BJ (cell line): Measurements from ENCODE around the gene STYXL1. TPM values are rescaled to one million over a fixed set of nuclear protein-coding genes. Genes with fewer than 3 reads are reported as not detected.
A peak's percentile ranks its signal among the peaks of the same experiment; 100 is the strongest.

ENCODE experiments used
- CTCF ChIA-PET: fragments of 350-600 bp; formaldehyde crosslinking; extraction: SDS; loops from one replicate; lab custom pipeline; 2021; ENCODE audit warnings: antibody characterized with exemption, inconsistent platforms; lab: Yijun Ruan, JAX
- POLR2A ChIA-PET: fragments of 300-600 bp; sonication (Branson Sonifier 250); formaldehyde crosslinking; extraction: SDS; loops from one replicate; lab custom pipeline; 2021; ENCODE audit warnings: antibody characterized with exemption; lab: Charles Lee
- DNase-seq: peaks from one replicate; pipeline ENCODE4 v3.0.0-alpha.2; 2011; ENCODE audit warnings: low read depth
- H3K27me3 ChIP-seq: 2 replicates; pipeline ENCODE4 v1.6.0; 2011; ENCODE audit warnings: low read length; ENCODE audit not compliant: control insufficient read depth, insufficient read depth
- H3K36me3 ChIP-seq: 2 replicates; pipeline ENCODE4 v1.5.1; 2011; ENCODE audit warnings: low read length; ENCODE audit not compliant: control insufficient read depth, insufficient read depth
- H3K4me3 ChIP-seq: 2 replicates; pipeline ENCODE4 v1.5.1; 2011; ENCODE audit warnings: low read depth, mild to moderate bottlenecking, control low read depth, low read length
- polyA plus RNA-seq: library from polyadenylated mRNA; depleted of rRNA; stranded (reverse); fragments of >200 nt; gene quantifications from 2 replicates; pipeline ENCODE4 v1.2.3, GENCODE V29; 2011
- TF ChIP-seq, protein P1 (sequence below): IDR thresholded peaks from 2 replicates; pipeline ENCODE4 v1.5.1; 2011; ENCODE audit warnings: low read depth, mild to moderate bottlenecking, control low read depth, inconsistent platforms, low read length, moderate library complexity; ENCODE audit not compliant: insufficient read depth

Gene STYXL1
- polyA plus RNA-seq, 1 experiment = 64.7 TPM

DNA sequence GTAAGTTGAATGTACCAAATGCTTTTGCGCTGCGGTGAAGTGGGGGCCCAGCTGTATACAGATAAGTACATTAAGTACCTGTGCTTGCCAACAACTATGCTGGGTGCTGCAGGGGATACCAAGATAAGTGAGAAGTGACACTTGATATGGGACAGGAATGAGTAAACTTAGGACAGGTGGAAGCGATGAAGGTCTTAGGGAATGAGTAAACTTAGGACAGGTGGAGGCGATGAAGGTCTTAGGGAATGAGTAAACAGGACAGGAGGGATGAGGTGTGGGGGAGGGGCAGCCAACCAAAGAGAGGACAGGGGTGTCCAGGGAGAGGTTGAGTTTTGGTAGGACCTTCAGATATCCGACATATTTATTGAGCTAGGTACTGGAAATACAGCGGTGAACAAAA lies 1.5 kb upstream of the STYXL1 start:
- H3K4me3 ChIP-seq = peak overlapping the region; percentile 87; the same call in 1 of the 2 replicates
- H3K36me3 ChIP-seq = peaks cover 2% of the 10 kb centered on the region; the same call in 1 of the 2 replicates
- ChIA-PET POLR2A (no interaction called here), CTCF (interaction anchor here (0.6 kb wide), 1 partner anchor 30 kb away, joined by 4 read pairs; no protein-coding TSS in a partner anchor)
- TF ChIP-seq, protein P1, sequence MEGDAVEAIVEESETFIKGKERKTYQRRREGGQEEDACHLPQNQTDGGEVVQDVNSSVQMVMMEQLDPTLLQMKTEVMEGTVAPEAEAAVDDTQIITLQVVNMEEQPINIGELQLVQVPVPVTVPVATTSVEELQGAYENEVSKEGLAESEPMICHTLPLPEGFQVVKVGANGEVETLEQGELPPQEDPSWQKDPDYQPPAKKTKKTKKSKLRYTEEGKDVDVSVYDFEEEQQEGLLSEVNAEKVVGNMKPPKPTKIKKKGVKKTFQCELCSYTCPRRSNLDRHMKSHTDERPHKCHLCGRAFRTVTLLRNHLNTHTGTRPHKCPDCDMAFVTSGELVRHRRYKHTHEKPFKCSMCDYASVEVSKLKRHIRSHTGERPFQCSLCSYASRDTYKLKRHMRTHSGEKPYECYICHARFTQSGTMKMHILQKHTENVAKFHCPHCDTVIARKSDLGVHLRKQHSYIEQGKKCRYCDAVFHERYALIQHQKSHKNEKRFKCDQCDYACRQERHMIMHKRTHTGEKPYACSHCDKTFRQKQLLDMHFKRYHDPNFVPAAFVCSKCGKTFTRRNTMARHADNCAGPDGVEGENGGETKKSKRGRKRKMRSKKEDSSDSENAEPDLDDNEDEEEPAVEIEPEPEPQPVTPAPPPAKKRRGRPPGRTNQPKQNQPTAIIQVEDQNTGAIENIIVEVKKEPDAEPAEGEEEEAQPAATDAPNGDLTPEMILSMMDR = no peak
- no peak for DNase-seq
- no peaks in the 10 kb centered on the region for H3K27me3 ChIP-seq

DNA sequence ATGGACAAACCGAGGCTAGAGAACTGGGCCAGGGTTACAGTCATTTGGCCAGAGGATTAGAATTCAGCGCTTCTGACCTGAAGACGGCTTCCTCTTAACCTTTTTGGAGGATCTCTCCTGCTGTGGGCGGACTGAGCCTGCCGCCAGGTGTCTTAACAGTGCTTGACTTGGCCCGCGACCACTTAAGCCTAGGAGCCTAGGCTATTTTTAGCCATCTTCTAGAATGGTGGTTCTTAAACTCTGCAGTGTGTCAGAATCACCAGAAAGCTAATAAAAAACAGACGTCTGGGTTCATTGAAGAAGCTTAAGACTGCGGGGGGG lies 828 bp upstream of the STYXL1 start:
- TF ChIP-seq, protein P1 = no peak
- H3K27me3 ChIP-seq = no peaks in the 10 kb centered on the region
- peaks cover 2% of the 10 kb centered on the region; the same call in 1 of the 2 replicates for H3K36me3 ChIP-seq
- POLR2A ChIA-PET = no interaction called here
- peak overlapping the region; percentile 87 for H3K4me3 ChIP-seq
- no peak for DNase-seq
- CTCF ChIA-PET = interaction anchor here (0.6 to 1.2 kb wide), 3 partner anchors 11 to 30 kb away, joined by 4 to 5 read pairs (median 4); no protein-coding TSS in a partner anchor

DNA sequence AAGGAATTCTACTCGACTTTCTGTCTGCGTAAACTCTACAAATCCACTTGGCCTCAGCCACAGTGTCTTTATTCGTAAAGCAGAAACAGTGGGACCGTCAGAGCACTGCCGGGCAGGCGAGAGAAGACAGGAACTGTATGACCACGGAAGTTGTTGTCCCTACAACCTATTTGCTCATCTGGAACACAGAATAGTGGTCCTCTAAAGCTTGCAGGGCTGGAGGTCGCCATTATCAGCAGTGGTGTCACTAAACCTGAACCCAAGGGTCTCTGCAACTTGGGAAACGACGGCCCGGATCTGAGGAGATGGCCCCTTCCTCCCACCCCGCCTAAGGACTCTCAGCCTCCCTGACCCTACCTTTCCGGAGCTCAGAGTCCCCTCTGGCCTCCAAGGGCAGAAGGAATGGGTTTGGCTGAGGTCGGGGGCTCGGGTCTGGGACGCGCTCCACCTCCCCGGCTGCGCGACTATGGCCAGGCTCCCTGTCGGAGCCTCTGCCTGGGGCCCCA lies 442 bp downstream of the STYXL1 start:
- ChIA-PET CTCF (interaction anchor here (1.1 to 1.2 kb wide), 2 partner anchors 10 to 27 kb away, joined by 4 to 5 read pairs; no protein-coding TSS in a partner anchor), POLR2A (interaction anchor here (0.9 kb wide), 1 partner anchor 10 kb away, joined by 4 read pairs; no protein-coding TSS in a partner anchor)
- TF ChIP-seq, protein P1 = no peak

DNA sequence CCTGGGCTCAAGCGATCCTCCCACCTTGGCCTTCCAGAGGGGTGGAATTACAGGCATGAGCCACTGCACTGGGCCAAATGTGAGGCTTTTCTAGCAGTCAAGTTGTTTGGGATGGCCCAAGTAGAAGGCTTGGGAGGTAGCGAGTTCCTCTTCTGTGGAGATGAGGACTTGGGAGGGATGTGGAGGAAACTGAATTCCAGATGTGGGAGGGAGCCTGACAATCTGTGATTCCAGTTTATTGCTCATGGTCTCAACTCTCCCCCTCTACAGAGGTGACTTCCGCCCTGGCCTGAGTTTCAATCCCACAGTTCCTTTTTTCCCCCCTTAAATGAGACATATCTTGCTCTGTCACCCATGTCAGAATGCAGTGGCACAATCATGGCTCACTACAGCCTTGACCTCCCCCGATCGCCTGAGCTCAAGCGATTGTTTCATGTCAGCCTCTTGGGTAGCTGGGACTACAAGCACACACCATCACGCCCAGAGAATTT lies 3.4 kb downstream of the STYXL1 start:
- Histone ChIP-seq H3K36me3 (peaks cover 3% of the 10 kb centered on the region; the same call in 1 of the 2 replicates), H3K27me3 (no peaks in the 10 kb centered on the region), H3K4me3 (no peak overlapping the region)
- CTCF ChIA-PET = interaction anchor here (1.5 kb wide), 1 partner anchor 24 kb away, joined by 7 read pairs; no protein-coding TSS in a partner anchor
- no peak for DNase-seq
- POLR2A ChIA-PET = no interaction called here
- TF ChIP-seq, protein P1 = no peak

More for the DNA sequence above, 442 bp downstream of the STYXL1 start:
- H3K4me3 ChIP-seq = peak overlapping the region; percentile 87
- peaks cover 2% of the 10 kb centered on the region; the same call in 1 of the 2 replicates for H3K36me3 ChIP-seq
- no peaks in the 10 kb centered on the region for H3K27me3 ChIP-seq
- no peak for DNase-seq

DNA sequence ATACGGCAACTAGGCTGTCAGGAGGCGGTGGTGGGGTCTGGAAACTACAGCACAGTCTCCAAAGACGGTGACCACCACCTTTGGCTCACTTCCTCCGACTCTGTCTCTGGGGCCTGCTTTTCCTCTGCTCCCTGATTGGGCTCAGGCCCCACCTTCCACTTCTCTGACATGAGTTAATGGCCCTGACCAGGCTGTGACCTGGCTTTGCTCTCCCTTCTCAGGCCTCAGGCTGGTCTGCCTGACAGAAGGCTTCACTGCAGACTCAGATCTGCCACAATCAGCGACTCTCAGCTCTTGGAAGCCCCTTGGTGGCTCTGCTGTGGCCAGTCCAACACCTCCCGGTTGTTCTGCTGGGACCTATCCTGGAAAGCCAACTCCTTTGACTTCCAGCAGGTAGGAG lies 7.7 kb downstream of the STYXL1 start:
- TF ChIP-seq, protein P1 = no peak
- CTCF ChIA-PET = interaction anchor here (0.6 kb wide), 1 partner anchor 273 kb away, joined by 4 read pairs; no protein-coding TSS in a partner anchor
- H3K36me3 ChIP-seq = 0 out of 2 replicates have a peak, but pooled peaks cover 4% of the 10 kb centered on the region
- DNase-seq = no peak
- no peak overlapping the region for H3K4me3 ChIP-seq
- POLR2A ChIA-PET = no interaction called here
- no peaks in the 10 kb centered on the region for H3K27me3 ChIP-seq
